Measurements from ENCODE around the gene GSTM3. TPM values are rescaled to one million over a fixed set of nuclear protein-coding genes. Genes with fewer than 3 reads are reported as not detected.
"Not testable (repeated sequence)": the region's sequence is repeated elsewhere in the genome, so short reads cannot be mapped to it uniquely, and the experiment has no call there.

The GSTM3 gene
- total and polyA plus RNA-seq, 4 donors: 102 to 154 (median 127) TPM

- Histone ChIP-seq H3K27ac (ENCODE audit: low read depth, low read length) (no peak overlapping the region), H3K36me3 (ENCODE audit: control insufficient read depth, insufficient read depth, low read length) (peaks cover 5% of the 10 kb centered on the region), H3K4me3 (ENCODE audit: low read depth, low read length) (no peak overlapping the region), H3K9me3 (ENCODE audit: control insufficient read depth, insufficient read depth, low read length) (no peaks in the 10 kb centered on the region), H3K4me1 (ENCODE audit: control insufficient read depth, insufficient read depth, low read length) (no peaks in the 10 kb centered on the region), H3K27me3 (ENCODE audit: control insufficient read depth, insufficient read depth, low read length) (no peaks in the 10 kb centered on the region)
- no peak for DNase-seq (ENCODE audit: low read depth in 4 of 6, low spot score in 6 of 6)
- no CpG with 5 or more reads among the region's 6 CpGs for WGBS (ENCODE audit: insufficient coverage)
Measured at GRCh38 chr1:109691759-109692158, 49.1 kb downstream of the GSTM3 start.

GRCh38 chr1:109689844-109690405 is 50.9 kb downstream of the GSTM3 start:
- Histone ChIP-seq H3K4me3 (ENCODE audit: low read depth, low read length) (no peak overlapping the region), H3K9me3 (ENCODE audit: control insufficient read depth, insufficient read depth, low read length) (no peaks in the 10 kb centered on the region), H3K4me1 (ENCODE audit: control insufficient read depth, insufficient read depth, low read length) (no peaks in the 10 kb centered on the region), H3K27me3 (ENCODE audit: control insufficient read depth, insufficient read depth, low read length) (no peaks in the 10 kb centered on the region), H3K27ac (ENCODE audit: low read depth, low read length) (no peak overlapping the region), H3K36me3 (ENCODE audit: control insufficient read depth, insufficient read depth, low read length) (peaks cover 5% of the 10 kb centered on the region)
- DNase-seq (ENCODE audit: low read depth in 4 of 6, low spot score in 6 of 6): peak in 1 of 6 donors; percentile 27
- WGBS (ENCODE audit: insufficient coverage): no CpG with 5 or more reads among the region's 6 CpGs

- Histone ChIP-seq H3K9me3 (ENCODE audit: control insufficient read depth, insufficient read depth, low read length) (no peaks in the 10 kb centered on the region), H3K4me1 (ENCODE audit: control insufficient read depth, insufficient read depth, low read length) (no peaks in the 10 kb centered on the region), H3K4me3 (ENCODE audit: low read depth, low read length) (peak within 1 kb of the TSS; percentile 80), H3K27ac (ENCODE audit: low read depth, low read length) (peak within 1 kb of the TSS; percentile 89), H3K36me3 (ENCODE audit: control insufficient read depth, insufficient read depth, low read length) (peaks cover 5% of the 10 kb centered on the region), H3K27me3 (ENCODE audit: control insufficient read depth, insufficient read depth, low read length) (no peaks in the 10 kb centered on the region)
- DNase-seq (ENCODE audit: low read depth in 4 of 6, low spot score in 6 of 6): peak in 2 of 6 donors; percentile 75 to 86
- no CpG with 5 or more reads among the region's 46 CpGs for WGBS (ENCODE audit: insufficient coverage)
Measured at GRCh38 chr1:109687641-109688499, 53.0 kb downstream of the GSTM3 start, which contains the start of gene GSTM1. Gene GSTM1 (plus strand): TSS chr1:109687817. CDS start chr1:109687874, 57 bp downstream.

- Histone ChIP-seq H3K27ac (ENCODE audit: low read depth, low read length) (peak overlapping the region; percentile 89), H3K4me3 (ENCODE audit: low read depth, low read length) (peak overlapping the region; percentile 80)
- not testable (repeated sequence) for DNase-seq (ENCODE audit: low read depth in 4 of 6, low spot score in 6 of 6); H3K9me3 ChIP-seq (ENCODE audit: control insufficient read depth, insufficient read depth, low read length); H3K36me3 ChIP-seq (ENCODE audit: control insufficient read depth, insufficient read depth, low read length); H3K4me1 ChIP-seq (ENCODE audit: control insufficient read depth, insufficient read depth, low read length); H3K27me3 ChIP-seq (ENCODE audit: control insufficient read depth, insufficient read depth, low read length)
- WGBS (ENCODE audit: insufficient coverage): 40% methylated on average over 1 of the region's 11 CpGs
Measured at GRCh38 chr1:109687109-109687508, 53.7 kb downstream of the GSTM3 start.

GRCh38 chr1:109685890-109686289 is 54.9 kb downstream of the GSTM3 start:
- not testable (repeated sequence) for H3K27ac ChIP-seq (ENCODE audit: low read depth, low read length); H3K4me1 ChIP-seq (ENCODE audit: control insufficient read depth, insufficient read depth, low read length); H3K4me3 ChIP-seq (ENCODE audit: low read depth, low read length); H3K9me3 ChIP-seq (ENCODE audit: control insufficient read depth, insufficient read depth, low read length); DNase-seq (ENCODE audit: low read depth in 4 of 6, low spot score in 6 of 6); H3K27me3 ChIP-seq (ENCODE audit: control insufficient read depth, insufficient read depth, low read length); H3K36me3 ChIP-seq (ENCODE audit: control insufficient read depth, insufficient read depth, low read length)
- no CpG with 5 or more reads among the region's 4 CpGs for WGBS (ENCODE audit: insufficient coverage)

GRCh38 chr1:109685399-109685798 is 55.4 kb downstream of the GSTM3 start:
- WGBS (ENCODE audit: insufficient coverage): no CpG with 5 or more reads among the region's 1 CpG
- H3K4me3 ChIP-seq (ENCODE audit: low read depth, low read length); H3K4me1 ChIP-seq (ENCODE audit: control insufficient read depth, insufficient read depth, low read length); H3K36me3 ChIP-seq (ENCODE audit: control insufficient read depth, insufficient read depth, low read length); H3K27ac ChIP-seq (ENCODE audit: low read depth, low read length); H3K27me3 ChIP-seq (ENCODE audit: control insufficient read depth, insufficient read depth, low read length); DNase-seq (ENCODE audit: low read depth in 4 of 6, low spot score in 6 of 6); H3K9me3 ChIP-seq (ENCODE audit: control insufficient read depth, insufficient read depth, low read length): not testable (repeated sequence)

- not testable (repeated sequence) for DNase-seq (ENCODE audit: low read depth in 4 of 6, low spot score in 6 of 6); H3K9me3 ChIP-seq (ENCODE audit: control insufficient read depth, insufficient read depth, low read length); H3K4me1 ChIP-seq (ENCODE audit: control insufficient read depth, insufficient read depth, low read length); H3K27me3 ChIP-seq (ENCODE audit: control insufficient read depth, insufficient read depth, low read length); H3K4me3 ChIP-seq (ENCODE audit: low read depth, low read length); H3K36me3 ChIP-seq (ENCODE audit: control insufficient read depth, insufficient read depth, low read length); H3K27ac ChIP-seq (ENCODE audit: low read depth, low read length)
- no CpG with 5 or more reads among the region's 6 CpGs for WGBS (ENCODE audit: insufficient coverage)
Measured at GRCh38 chr1:109684777-109685176, 56.1 kb downstream of the GSTM3 start.

Other genes starting within 250 kb of the GSTM3 start
- gene CYB561D1, start 246.9 kb downstream of the GSTM3 start, total RNA-seq: 1 to 10 TPM; 4.7 to 6.1 TPM
- gene CYB561D1, start 246.9 kb downstream of the GSTM3 start, polyA plus RNA-seq (ENCODE audit: insufficient read length in 2 of 2): 1 to 10 TPM; 7.4 to 8.5 TPM
- gene AMIGO1, start 231.3 kb downstream of the GSTM3 start, total RNA-seq: 10 to 100 TPM; 12.6 to 18.9 TPM
- gene AMIGO1, start 231.3 kb downstream of the GSTM3 start, polyA plus RNA-seq (ENCODE audit: insufficient read length in 2 of 2): 10 to 100 TPM; 17.7 to 18.0 TPM
- gene GPR61, start 201.2 kb downstream of the GSTM3 start, total RNA-seq: 10 to 100 TPM in 1 of 2 donors, 1 to 10 TPM in 1; 2.9 to 10.3 TPM
- 10 to 100 TPM in 1 of 2 donors, 1 to 10 TPM in 1; 8.0 to 11.9 TPM for gene GPR61, start 201.2 kb downstream of the GSTM3 start, polyA plus RNA-seq (ENCODE audit: insufficient read length in 2 of 2)
- gene GNAI3, start 192.4 kb downstream of the GSTM3 start, total RNA-seq: 10 to 100 TPM; 10.3 to 13.0 TPM
- 1 to 10 TPM; 8.4 to 9.8 TPM for gene GNAI3, start 192.4 kb downstream of the GSTM3 start, polyA plus RNA-seq (ENCODE audit: insufficient read length in 2 of 2)
- under 1 TPM in 1 of 2 donors, not detected in 1; 0.33 TPM for gene GNAT2, start 121.4 kb downstream of the GSTM3 start, total RNA-seq
- not detected for gene GNAT2, start 121.4 kb downstream of the GSTM3 start, polyA plus RNA-seq (ENCODE audit: insufficient read length in 2 of 2)
- gene AMPD2, start 121.2 kb downstream of the GSTM3 start, total RNA-seq: 10 to 100 TPM; 54.3 to 56.4 TPM
- gene AMPD2, start 121.2 kb downstream of the GSTM3 start, polyA plus RNA-seq (ENCODE audit: insufficient read length in 2 of 2): 100 to 1,000 TPM; 100 to 113 TPM
- 10 to 100 TPM; 24.5 to 24.7 TPM for gene GSTM4, start 84.9 kb downstream of the GSTM3 start, total RNA-seq
- 10 to 100 TPM; 45.0 to 48.6 TPM for gene GSTM4, start 84.9 kb downstream of the GSTM3 start, polyA plus RNA-seq (ENCODE audit: insufficient read length in 2 of 2)
- gene GSTM2, start 73.0 kb downstream of the GSTM3 start, total RNA-seq: 10 to 100 TPM; 50.6 to 86.2 TPM
- 100 to 1,000 TPM; 184 to 212 TPM for gene GSTM2, start 73.0 kb downstream of the GSTM3 start, polyA plus RNA-seq (ENCODE audit: insufficient read length in 2 of 2)
- 10 to 100 TPM in 1 of 2 donors, not detected in 1; 28.5 TPM for gene GSTM1, start 53.2 kb downstream of the GSTM3 start, total RNA-seq
- 1 to 10 TPM; 1.5 to 1.8 TPM for gene GSTM1, start 53.2 kb downstream of the GSTM3 start, polyA plus RNA-seq (ENCODE audit: insufficient read length in 2 of 2)
- gene GSTM5, start 28.8 kb downstream of the GSTM3 start, total RNA-seq: 10 to 100 TPM in 1 of 2 donors, 1 to 10 TPM in 1; 6.6 to 39.9 TPM
- gene GSTM5, start 28.8 kb downstream of the GSTM3 start, polyA plus RNA-seq (ENCODE audit: insufficient read length in 2 of 2): 10 to 100 TPM; 21.0 to 37.0 TPM
- gene EPS8L3, start 22.9 kb upstream of the GSTM3 start, total RNA-seq: not detected
- under 1 TPM in 1 of 2 donors, not detected in 1; 0.17 TPM for gene EPS8L3, start 22.9 kb upstream of the GSTM3 start, polyA plus RNA-seq (ENCODE audit: insufficient read length in 2 of 2)
- 10 to 100 TPM; 13.1 to 22.9 TPM for gene CSF1, start 169.8 kb upstream of the GSTM3 start, total RNA-seq
- gene CSF1, start 169.8 kb upstream of the GSTM3 start, polyA plus RNA-seq (ENCODE audit: insufficient read length in 2 of 2): 10 to 100 TPM; 15.8 to 18.8 TPM
- gene AHCYL1, start 243.7 kb upstream of the GSTM3 start, total RNA-seq: 10 to 100 TPM; 64.4 to 84.9 TPM
- 100 to 1,000 TPM; 112 to 136 TPM for gene AHCYL1, start 243.7 kb upstream of the GSTM3 start, polyA plus RNA-seq (ENCODE audit: insufficient read length in 2 of 2)

All from spinal cord (tissue), 10 donors.